Hepatocyte (in vitro differentiated cells): ENCODE data around the gene ERFL. TPM values are rescaled to one million over a fixed set of nuclear protein-coding genes. Genes with fewer than 3 reads are reported as not detected.

Experiments
- DNase-seq: peaks from one replicate; pipeline ENCODE4 v3.0.0-alpha.2; 2016; ENCODE audit warnings: low spot score
- H2AFZ ChIP-seq: fragments of 200-600 bp; sonication (generic); 2 replicates; pipeline ENCODE4 v1.6.0; 2016; ENCODE audit warnings: antibody characterized with exemption, mild to moderate bottlenecking
- H3K27ac ChIP-seq: fragments of 200-600 bp; sonication (generic); 2 replicates; pipeline ENCODE4 v1.5.1; 2016; ENCODE audit warnings: mild to moderate bottlenecking
- H3K27me3 ChIP-seq: fragments of 200-600 bp; sonication (generic); 2 replicates; pipeline ENCODE4 v1.6.1; 2016
- H3K36me3 ChIP-seq: fragments of 200-600 bp; sonication (generic); replicated peaks from 2 replicates; pipeline ENCODE4 v1.5.1; 2016; ENCODE audit warnings: low read depth; ENCODE audit not compliant: insufficient read depth
- H3K4me1 ChIP-seq: fragments of 200-600 bp; sonication (generic); 2 replicates; pipeline ENCODE4 v1.5.1; 2016; ENCODE audit warnings: mild to moderate bottlenecking, moderate library complexity; ENCODE audit not compliant: insufficient read depth
- H3K4me2 ChIP-seq: fragments of 200-600 bp; sonication (generic); 2 replicates; pipeline ENCODE4 v1.6.0; 2016
- H3K4me3 ChIP-seq: fragments of 200-600 bp; sonication (generic); 2 replicates; pipeline ENCODE4 v1.5.1; 2016; ENCODE audit warnings: mild to moderate bottlenecking
- H3K79me2 ChIP-seq: fragments of 200-600 bp; sonication (generic); 2 replicates; pipeline ENCODE4 v1.6.0; 2017; ENCODE audit warnings: mild to moderate bottlenecking
- H3K9me2 ChIP-seq: fragments of 200-600 bp; sonication (generic); replicated peaks from 2 replicates; pipeline ENCODE4 v1.6.0; 2017; ENCODE audit warnings: mild to moderate bottlenecking; ENCODE audit not compliant: insufficient read depth
- H3K9me3 ChIP-seq: fragments of 200-600 bp; sonication (generic); 2 replicates; pipeline ENCODE4 v1.5.1; 2016; ENCODE audit warnings: low read depth, mild to moderate bottlenecking
- H4K20me1 ChIP-seq: fragments of 200-600 bp; sonication (generic); 2 replicates; pipeline ENCODE4 v1.6.0; 2016; ENCODE audit warnings: mild to moderate bottlenecking; ENCODE audit not compliant: insufficient read depth, poor library complexity, severe bottlenecking
- EZH2 ChIP-seq: fragments of 200-600 bp; sonication (generic); IDR thresholded peaks from 2 replicates; pipeline ENCODE4 v1.6.1; 2016; ENCODE audit warnings: antibody characterized with exemption, mild to moderate bottlenecking, borderline replicate concordance
- EZH2phosphoT487 ChIP-seq: fragments of 200-600 bp; sonication (generic); IDR thresholded peaks from one replicate; pipeline ENCODE4 v1.6.1; 2018; ENCODE audit warnings: antibody characterized with exemption, mild to moderate bottlenecking, low read depth, moderate library complexity; ENCODE audit not compliant: unreplicated experiment, severe bottlenecking
- WGBS: methylation state at CpG from one replicate; pipeline ENCODE4 v1.1.6; 2016; ENCODE audit warnings: low lambda C conversion rate; ENCODE audit errors: missing lambda C conversion rate; 5-methylcytosine and 5-hydroxymethylcytosine counted together
- polyA plus RNA-seq: library from polyadenylated mRNA; unstranded; fragments of >200 nt; fragmentation: Nextera tagmentation; extraction: Ambion mirVana; gene quantifications from 2 replicates; pipeline ENCODE4 v1.2.1, GENCODE V29; 2016
- total RNA-seq: library from RNA; depleted of rRNA; stranded (reverse); fragments of >200 nt; gene quantifications from 2 replicates; pipeline ENCODE4 v1.2.3, GENCODE V29; 2014
- TF ChIP-seq, protein P1 (sequence below): fragments of 200-600 bp; sonication (generic); IDR thresholded peaks from 2 replicates; pipeline ENCODE4 v1.5.1; 2016; ENCODE audit warnings: antibody characterized with exemption, mild to moderate bottlenecking; ENCODE audit not compliant: poor library complexity

ERFL gene
- total and polyA plus RNA-seq, 2 experiments from 2014 or later: 0.53 TPM; not detected in 1

GRCh38 chr19:41965106-41965505 lies 36.9 kb upstream of the ERFL start:
- H3K27ac ChIP-seq: no peak overlapping the region
- DNase-seq: no peak
- no peaks in the 10 kb centered on the region for H3K27me3 ChIP-seq
- H3K4me2 ChIP-seq: no peak overlapping the region
- H3K79me2 ChIP-seq: no peaks in the 10 kb centered on the region
- H3K36me3 ChIP-seq: no peaks in the 10 kb centered on the region
- no peak overlapping the region for H3K4me3 ChIP-seq
- no peak overlapping the region for H2AFZ ChIP-seq
- no peaks in the 10 kb centered on the region for H3K9me2 ChIP-seq
- no peaks in the 10 kb centered on the region for H3K4me1 ChIP-seq
- H3K9me3 ChIP-seq: no peaks in the 10 kb centered on the region
- no peaks in the 10 kb centered on the region for H4K20me1 ChIP-seq
- WGBS: 75% methylated on average over 5 of the region's 5 CpGs
- TF ChIP-seq EZH2 (no peak), EZH2phosphoT487 (no peak)
- TF ChIP-seq, protein P1, sequence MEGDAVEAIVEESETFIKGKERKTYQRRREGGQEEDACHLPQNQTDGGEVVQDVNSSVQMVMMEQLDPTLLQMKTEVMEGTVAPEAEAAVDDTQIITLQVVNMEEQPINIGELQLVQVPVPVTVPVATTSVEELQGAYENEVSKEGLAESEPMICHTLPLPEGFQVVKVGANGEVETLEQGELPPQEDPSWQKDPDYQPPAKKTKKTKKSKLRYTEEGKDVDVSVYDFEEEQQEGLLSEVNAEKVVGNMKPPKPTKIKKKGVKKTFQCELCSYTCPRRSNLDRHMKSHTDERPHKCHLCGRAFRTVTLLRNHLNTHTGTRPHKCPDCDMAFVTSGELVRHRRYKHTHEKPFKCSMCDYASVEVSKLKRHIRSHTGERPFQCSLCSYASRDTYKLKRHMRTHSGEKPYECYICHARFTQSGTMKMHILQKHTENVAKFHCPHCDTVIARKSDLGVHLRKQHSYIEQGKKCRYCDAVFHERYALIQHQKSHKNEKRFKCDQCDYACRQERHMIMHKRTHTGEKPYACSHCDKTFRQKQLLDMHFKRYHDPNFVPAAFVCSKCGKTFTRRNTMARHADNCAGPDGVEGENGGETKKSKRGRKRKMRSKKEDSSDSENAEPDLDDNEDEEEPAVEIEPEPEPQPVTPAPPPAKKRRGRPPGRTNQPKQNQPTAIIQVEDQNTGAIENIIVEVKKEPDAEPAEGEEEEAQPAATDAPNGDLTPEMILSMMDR: no peak

DNA sequence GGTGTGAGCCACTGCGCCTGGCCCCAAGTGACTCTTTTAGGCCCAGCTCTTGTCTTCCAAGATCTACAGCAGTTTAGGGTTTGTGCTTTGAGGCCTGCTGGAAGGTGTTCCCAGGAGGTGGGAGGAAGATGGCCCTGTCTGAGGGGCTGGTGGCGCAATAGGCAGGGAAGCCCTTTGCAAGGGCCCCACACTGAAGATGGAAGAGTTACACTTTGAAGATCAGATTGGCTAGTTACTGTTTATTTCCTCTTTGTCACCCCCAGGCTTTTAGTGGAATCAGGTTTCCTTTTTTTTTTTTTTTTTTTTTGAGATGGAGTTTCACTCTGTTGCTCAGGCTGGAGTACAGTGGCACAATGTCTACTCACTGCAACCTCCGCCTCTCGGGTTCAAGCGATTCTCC lies 32.7 kb upstream of the ERFL start:
- no peaks in the 10 kb centered on the region for H3K9me2 ChIP-seq
- DNase-seq: no peak
- WGBS: 95% methylated on average over 5 of the region's 5 CpGs
- no peak overlapping the region for H3K27ac ChIP-seq
- no peak overlapping the region for H3K4me3 ChIP-seq
- no peaks in the 10 kb centered on the region for H4K20me1 ChIP-seq
- no peak overlapping the region for H3K4me2 ChIP-seq
- TF ChIP-seq EZH2phosphoT487: no peak
- TF ChIP-seq EZH2: no peak
- TF ChIP-seq, protein P1: no peak
- no peaks in the 10 kb centered on the region for H3K36me3 ChIP-seq
- peaks cover 3% of the 10 kb centered on the region for H3K4me1 ChIP-seq
- no peaks in the 10 kb centered on the region for H3K27me3 ChIP-seq
- H2AFZ ChIP-seq: no peak overlapping the region
- no peaks in the 10 kb centered on the region for H3K79me2 ChIP-seq
- H3K9me3 ChIP-seq: no peaks in the 10 kb centered on the region

DNA sequence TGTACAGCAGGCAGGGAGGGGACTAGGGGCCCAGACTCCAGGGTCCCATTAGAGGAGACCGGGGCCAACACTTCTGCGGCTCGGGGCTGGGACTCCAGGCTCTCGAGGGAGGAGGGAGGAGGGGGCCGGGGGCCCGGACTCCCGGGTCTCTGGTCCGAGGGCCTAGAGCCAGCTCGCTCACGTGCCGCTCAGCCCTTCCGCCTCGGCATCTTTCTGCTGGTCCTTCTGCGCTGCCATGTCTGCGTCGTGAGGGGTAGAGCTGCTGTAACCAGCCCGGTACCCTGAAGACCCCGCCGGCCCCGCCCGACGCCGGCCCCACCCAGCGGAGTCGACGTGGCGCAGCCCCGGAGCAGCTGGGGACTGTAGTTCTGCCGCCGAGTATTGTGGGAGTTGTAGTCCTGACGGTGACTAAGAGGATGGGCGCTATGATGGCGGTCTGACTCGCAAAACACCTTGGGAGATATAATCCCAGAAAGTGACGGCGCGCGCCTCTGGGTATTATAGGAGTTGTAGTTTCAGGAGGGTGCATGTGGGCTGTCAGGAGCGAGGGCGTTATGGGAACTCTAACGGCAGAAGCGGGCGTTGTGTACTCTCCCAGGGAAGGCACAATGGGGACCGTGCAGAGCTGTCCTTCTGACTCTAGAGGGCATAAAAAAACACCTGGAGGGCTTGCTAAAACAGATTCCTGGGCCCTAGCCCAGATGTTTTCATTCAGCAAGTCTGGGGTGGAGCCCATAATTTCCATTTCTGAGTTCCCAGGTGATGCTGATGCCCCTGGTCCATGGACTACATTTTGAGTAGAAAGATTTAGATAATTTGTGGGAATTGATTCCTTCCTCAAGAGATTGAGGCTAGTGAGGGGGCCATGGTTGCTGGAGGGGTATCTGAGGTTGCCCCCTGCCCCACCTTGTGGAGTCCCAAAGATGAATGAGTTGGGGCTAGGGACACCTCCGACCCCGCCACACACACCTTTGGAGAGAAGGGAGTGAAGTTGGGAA lies 31.1 kb upstream of the ERFL start, which contains the start of gene RABAC1:
Gene RABAC1, minus strand, starts transcription at position 266 of the 998 bp plus-strand sequence. Its CDS starts 29 bp downstream, at position 237.
- WGBS: 7% methylated on average over 33 of the region's 46 CpGs
- Histone ChIP-seq H3K36me3 (no peaks in the 10 kb centered on the region), H3K4me3 (peak within 1 kb of the TSS; percentile 72), H3K27me3 (no peaks in the 10 kb centered on the region), H3K9me3 (no peaks in the 10 kb centered on the region), H3K4me1 (peaks cover 3% of the 10 kb centered on the region), H4K20me1 (no peaks in the 10 kb centered on the region), H3K27ac (peak within 1 kb of the TSS; percentile 93), H3K79me2 (no peaks in the 10 kb centered on the region), H3K4me2 (peak within 1 kb of the TSS; percentile 84), H2AFZ (peak within 1 kb of the TSS; percentile 91), H3K9me2 (no peaks in the 10 kb centered on the region)
- DNase-seq: peak; percentile 95
- TF ChIP-seq, protein P1: peak; percentile 33
- no peak for TF ChIP-seq EZH2
- TF ChIP-seq EZH2phosphoT487: no peak
